Jurkat, Clone E6-1 (cell line): ENCODE measurements around the gene KDM5B.
A peak's percentile ranks its signal among the peaks of the same experiment; 100 is the strongest.
"Not testable (repeated sequence)": the region's sequence is repeated elsewhere in the genome, so short reads cannot be mapped to it uniquely, and the experiment has no call there.

ENCODE experiments used
- DNase-seq: peaks from one replicate; pipeline ENCODE4 v3.0.0-alpha.2; 2011; ENCODE audit warnings: low read depth, low spot score
- H3K4me3 ChIP-seq: 2 replicates; pipeline ENCODE4 v1.5.1; 2011; ENCODE audit warnings: mild to moderate bottlenecking, low read length, control low read depth, moderate library complexity

The KDM5B gene

DNA sequence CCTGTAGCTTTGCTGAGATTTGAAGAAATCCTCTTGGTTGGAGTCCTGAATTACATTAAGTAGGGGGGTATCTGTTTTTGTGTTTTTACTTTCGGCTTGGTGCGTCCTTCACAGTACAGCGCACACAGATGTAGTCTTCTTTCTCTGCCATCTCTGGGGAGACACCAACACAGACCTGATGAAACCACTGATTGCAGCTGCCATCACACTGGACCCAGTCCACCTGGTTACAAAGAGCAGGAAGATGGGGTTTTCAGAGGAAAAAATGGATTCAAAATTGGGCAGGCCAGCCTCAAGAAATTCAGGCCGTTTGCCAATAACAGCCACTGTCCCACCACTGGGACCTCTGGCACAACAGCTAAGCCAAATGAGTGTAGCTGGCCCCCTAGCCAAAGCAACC lies 79.3 kb downstream of the KDM5B start:
- no peak for DNase-seq
- H3K4me3 ChIP-seq: no peak overlapping the region

DNA sequence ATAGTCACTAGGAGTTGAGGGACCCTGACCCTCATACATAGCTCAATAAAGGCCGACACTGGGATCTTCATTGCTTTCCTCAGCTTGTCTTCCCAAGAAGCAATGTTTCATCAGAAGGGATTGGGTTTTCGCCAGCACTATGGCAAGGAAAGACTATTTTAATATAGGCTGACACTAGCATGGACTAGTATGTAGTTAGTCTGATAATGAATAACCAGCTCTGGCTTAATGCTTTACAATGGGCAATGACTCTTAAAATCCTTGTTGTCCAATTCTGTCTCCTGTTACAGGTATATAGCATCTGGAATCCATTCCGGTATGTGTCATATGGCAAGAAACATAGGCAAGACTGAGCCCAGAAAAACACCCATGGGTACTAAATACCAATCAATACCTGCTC lies 82.7 kb downstream of the KDM5B start:
- H3K4me3 ChIP-seq: no peak overlapping the region
- DNase-seq: no peak

DNA sequence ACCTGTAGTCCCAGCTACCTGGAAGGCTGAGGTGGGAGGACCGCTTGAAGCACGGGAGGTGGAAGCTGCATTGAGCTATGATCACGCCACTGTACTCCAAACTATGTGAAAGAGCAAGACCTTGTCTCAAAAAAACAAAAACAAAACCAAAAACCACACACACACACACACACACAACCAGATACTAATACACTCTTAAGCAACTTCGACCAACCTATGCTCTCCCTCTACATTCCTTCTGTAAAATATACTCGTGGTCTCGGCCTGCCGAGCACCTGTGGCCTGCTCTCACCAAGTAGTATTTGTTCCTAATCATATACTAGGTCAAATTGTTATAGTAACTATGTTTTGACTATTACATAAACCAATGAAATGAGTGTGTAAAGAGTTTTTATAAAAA lies 84.5 kb downstream of the KDM5B start:
- no peak for DNase-seq
- no peak overlapping the region for H3K4me3 ChIP-seq

DNA sequence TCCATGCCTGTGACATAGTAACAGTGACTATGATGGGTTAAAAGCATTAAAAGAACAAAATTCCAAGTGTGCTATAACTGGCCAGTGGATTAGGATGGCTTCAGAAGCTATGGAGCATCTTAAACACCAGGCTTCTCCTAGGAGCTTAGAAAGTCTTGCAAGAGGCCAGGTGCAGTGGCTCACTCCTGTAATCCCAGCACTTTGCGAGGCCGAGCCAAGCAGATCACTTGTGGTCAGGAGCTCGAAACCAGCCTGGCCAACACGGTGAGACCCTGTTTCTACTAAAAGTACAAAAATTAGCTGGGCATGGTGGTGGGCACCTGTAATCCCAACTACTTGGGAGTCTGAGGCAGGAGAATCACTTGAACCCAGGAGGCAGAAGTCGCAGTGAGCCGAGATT lies 85.2 kb downstream of the KDM5B start:
- H3K4me3 ChIP-seq, DNase-seq: not testable (repeated sequence)

DNA sequence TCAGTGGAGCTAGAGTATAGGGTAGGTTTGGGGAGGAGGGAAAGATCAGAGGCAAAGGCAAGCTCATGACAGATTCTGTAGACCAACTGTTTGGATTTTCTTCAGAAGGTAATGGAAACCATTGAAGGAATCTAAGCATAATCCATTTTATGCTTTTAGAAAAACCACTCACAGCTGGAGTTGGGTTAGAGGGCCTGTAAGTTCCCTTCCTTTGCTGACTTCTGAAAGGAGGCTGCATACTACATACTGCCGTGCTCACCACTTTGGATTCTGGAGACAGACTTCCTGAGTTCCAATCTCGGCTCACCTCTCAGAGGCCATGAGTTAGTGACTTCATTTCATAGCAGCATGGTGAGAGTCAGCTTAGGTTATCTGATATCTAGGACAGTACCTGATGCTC lies 91.6 kb downstream of the KDM5B start:
- H3K4me3 ChIP-seq: no peak overlapping the region
- no peak for DNase-seq

DNA sequence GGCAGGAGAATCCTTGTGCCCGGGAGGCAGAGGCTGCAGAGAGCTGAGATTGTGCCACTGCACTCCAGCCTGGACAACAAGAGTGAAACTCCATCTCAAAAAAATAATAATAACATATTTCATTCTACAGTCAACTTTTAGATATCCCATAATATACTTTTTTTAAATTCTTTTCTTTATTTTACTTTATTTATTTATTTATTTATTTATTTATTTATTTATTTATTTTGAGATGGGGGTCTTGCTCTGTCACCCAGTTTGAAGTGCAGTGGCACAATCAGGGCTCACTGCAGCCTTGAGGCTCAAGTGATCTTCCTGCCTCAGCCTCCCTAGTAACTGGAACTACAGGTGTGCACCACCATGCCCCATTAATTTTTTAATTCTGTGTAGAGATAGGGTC lies 94.0 kb downstream of the KDM5B start:
- DNase-seq, H3K4me3 ChIP-seq: not testable (repeated sequence)

DNA sequence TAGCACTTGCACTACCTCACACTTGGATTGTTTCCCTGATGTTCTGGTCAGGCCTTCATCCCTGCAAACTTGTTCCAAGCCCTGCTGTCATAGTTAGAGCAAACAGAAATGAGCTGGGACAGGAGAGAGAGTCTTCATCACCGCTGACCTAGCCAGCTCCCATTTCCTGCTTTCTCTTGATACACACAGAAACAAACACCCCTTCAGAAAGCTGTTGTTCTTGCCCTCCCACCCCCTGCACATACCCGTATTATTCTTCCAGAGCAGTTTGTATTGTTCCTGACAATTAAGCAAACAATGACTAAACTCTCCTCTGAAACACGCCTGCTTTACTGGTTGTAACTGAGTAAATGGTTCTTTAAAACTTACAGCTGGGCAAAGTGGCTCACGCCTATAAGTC lies 95.1 kb downstream of the KDM5B start:
- no peak overlapping the region for H3K4me3 ChIP-seq
- no peak for DNase-seq

DNA sequence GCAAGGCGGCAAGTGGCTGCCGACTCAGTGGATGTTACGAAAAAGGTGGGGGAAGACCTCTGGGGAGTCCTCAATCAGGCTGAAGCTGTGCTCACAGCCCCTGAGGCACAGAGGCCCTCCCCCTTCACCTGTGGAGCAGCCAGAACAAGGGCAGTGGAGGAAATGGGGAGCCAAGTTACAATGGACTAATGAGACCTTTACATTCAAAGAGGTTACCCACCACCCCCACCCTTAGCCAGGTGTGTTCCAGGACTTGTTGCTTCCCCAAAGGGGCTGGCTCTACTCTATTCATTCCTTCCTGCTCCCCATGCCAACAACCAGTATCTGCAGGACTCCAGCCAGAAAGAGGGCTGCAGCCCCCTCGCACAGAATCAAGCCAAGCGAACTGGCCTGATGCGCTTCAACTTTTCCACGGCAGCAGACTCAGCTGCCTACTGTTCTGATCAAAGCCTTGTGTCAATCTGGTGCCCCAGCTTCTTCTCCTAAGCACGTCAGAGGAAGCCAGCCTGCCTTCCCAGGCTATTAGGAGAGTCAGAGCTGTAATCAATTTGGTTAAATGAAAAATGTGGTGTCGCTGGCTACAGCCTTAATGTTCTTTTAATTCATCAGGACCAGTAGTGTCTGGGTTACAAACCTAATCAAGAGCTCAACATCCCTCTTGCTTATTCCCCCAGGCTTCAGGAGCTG lies 96.1 kb downstream of the KDM5B start:
- H3K4me3 ChIP-seq: no peak overlapping the region
- no peak for DNase-seq

DNA sequence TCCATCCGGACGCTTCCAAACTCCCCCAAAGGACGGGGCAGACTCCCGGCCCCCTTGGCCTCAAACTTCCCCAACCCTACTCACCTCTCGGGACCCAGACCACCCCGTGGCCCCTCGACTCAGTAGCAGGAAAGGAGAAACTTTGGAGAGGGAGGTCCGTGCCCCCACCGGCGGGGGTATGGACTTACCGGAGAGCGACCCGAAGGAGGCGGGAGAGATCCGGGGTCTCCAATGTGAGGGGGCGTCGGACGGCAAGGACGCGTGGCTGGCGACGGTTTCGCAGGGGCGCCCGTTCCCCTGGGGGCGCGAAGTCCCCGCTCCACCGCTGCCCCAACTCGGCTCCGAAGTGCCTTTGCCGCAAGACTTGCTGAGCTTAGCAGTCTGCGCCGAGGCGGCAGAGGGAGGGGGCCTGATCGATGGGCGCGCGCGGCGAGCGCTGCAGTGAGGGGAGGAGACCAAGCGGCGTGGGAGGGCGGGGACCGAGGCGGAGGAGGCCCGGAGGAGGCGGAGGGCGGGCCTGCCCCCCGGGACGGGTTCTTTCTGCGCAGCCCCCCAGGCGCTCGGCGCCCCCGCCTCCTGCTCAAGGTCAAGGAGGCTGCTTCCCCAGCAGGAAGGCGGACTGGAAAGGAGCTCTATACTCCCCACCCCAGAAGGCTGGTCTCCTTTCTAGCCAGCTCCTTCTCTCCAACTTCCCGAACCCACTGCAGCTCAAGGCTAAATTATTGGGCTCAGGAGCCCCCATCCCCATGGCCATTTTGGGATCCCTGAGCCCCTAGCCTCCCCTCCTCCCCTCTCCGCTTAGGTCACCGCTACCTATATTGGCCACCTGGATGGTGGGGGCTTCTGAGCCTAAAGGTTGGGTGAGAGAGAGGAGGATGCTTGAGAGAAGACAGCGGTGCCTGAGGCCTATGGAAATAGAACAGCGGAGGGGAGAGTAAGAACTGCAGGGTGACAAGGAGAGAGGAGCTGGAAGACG lies 97.9 kb downstream of the KDM5B start, which contains the start of gene SYT2:
SYT2 (minus strand) TSS at position 385 of the 976 bp plus-strand sequence. CDS start 104,682 bp downstream, outside the sequence.
- H3K4me3 ChIP-seq: no peak within 1 kb of the TSS
- DNase-seq: no peak

DNA sequence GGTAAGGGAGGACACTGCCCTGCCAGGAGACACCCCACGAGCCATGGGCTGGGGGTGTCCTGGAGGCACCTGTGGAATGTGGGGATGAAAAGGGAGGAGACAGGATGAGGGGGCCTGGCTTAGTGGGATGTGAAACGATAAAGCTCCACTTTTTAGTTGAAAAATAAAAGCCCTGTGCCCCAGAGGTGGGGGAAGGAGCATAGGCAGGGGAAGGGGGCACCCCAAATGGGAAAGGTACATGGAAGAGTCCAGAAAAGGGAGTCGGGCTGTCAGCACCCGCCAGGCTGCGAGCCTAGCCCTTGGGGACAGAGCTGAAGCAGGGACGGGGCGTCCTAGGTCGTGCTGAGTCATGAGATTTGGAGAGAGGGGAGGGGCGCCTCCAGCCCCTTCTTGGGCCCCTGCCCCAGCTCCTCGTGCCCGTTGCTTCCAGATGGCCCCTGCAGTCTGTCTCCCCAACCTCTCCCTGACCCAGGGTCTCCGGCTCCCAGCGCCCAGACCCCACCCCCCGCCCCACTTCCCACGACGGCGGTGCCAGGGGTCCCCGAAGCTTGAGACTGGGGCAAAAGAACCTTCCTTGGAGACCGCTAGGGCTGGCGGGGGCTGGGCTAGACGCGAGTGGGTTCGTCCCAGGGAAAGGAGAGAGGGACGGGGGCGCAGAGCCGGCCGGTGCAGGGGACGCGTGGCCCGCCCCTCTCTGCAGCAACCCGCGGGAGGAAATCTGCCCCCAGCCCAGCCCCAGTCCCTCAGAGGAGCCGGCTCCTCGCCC lies 98.8 kb downstream of the KDM5B start:
- no peak for DNase-seq

DNA sequence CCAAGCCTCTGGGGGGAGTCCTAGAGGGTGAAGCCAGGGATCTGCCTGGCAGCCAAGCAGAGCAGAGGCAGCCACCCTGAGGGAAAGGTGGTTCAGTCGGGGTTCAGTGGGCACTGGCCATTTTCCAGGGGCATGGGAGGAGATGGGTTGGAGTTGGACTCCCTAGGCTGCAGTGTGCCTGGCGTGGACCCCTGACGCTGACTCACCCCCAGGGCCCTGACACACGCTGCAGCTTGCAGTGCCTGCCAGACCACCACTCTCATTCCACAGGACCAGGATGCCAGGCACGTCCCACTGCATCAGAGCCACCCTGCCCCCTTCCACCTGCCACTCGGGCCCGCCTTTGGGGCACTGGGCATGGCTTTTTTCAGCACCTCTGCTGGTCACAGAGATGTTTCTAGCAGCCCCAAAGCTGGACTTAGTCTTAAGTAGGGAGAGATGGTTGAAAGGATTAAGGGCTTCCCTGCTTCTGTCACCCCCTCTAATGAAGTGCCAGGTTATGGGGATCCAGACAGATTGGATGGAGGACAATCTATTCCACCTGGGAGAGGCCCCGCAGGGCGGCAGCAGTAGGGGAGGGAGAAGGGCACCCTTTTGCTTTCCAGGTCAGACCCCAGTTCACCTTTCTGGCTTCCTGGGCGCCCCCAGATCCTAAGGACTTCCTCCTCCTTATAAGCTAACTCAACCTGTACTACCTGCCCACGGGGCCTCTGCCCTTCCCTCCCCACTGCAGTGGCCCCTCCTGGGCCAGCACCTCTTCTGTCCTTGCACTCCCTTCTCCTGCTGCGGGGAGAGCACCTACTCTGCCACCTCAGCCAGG lies 99.6 kb downstream of the KDM5B start:
- no peak for DNase-seq
- H3K4me3 ChIP-seq: no peak overlapping the region

More for the DNA sequence above, 98.8 kb downstream of the KDM5B start:
- H3K4me3 ChIP-seq: no peak overlapping the region

DNA sequence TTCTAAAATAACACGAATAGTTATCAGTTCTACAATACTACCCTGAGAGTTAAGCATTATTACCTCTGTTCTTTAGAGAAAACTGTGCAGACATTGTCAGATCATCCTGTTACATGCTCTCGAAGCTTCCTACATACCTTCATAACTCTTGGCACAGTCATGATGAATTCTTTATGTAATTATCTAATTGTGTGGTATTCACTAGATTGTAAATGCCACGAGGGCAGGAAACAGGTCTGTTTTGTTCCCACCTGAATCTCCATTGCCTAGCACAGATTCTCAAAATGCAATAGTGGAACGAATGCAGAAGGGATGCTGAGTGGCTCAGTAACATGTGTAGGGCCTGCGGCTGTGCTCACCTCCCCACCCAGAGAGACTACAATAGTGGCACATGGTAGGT lies 101.4 kb downstream of the KDM5B start:
- no peak for DNase-seq
- no peak overlapping the region for H3K4me3 ChIP-seq

DNA sequence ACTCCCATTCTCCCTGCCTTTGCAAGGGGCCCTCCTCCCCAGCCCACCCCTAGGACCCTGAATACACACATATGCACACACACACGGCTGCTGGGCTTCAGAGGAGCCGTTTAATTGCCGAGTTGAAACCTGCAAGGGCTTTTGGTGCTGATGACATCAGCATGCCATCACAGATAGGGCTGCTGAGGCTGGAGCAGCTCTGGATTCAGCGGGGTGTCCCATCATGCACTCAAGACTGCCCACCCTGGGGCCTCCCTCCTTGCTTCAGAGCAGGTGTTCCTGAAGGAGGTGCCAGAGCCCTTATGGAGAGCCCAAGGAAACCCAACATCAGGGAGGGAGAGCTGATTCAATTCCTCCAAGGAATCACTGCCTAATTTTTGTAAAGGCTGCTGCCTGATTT lies 103.6 kb downstream of the KDM5B start:
- no peak for DNase-seq
- H3K4me3 ChIP-seq: no peak overlapping the region

DNA sequence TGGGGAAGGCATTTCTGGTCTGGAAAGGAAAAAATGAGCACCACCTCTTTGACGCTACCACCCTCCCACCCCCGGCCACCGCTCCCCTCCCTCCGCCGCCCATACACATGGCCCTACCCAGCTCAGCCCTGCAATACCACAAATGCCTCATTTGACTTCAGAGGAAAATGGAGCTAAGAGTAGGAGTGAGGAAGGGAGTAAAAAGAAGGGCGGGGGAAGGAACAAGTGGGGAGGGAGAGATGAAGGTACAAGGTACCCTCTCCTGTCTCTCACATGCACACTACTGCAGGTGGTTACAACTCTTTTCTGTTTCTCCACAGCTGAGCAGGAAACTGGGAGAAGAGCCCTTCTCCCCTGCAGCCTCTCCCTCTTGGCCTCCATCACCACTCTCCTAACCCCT lies 105.0 kb downstream of the KDM5B start:
- H3K4me3 ChIP-seq: no peak overlapping the region
- DNase-seq: no peak

DNA sequence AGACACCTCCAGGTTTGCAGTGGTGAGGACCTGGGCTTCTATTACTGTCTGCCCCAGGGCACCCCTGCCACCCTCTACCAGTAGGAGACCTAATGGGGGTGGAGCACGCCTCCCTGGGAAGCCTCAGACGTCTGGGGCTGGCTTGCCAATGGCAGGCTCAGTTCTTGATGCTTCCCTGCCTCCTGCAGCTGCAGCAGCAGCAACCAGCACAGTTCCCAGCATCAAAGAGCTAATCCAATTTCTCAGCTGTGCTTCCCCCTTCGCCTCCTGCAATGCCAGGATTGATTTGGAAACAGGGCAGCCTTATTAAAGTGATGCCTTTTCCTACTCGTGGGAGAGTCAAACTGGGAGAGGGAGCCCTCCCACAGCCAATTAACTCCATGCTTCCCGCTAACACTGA lies 106.1 kb downstream of the KDM5B start:
- DNase-seq: no peak
- H3K4me3 ChIP-seq: no peak overlapping the region

DNA sequence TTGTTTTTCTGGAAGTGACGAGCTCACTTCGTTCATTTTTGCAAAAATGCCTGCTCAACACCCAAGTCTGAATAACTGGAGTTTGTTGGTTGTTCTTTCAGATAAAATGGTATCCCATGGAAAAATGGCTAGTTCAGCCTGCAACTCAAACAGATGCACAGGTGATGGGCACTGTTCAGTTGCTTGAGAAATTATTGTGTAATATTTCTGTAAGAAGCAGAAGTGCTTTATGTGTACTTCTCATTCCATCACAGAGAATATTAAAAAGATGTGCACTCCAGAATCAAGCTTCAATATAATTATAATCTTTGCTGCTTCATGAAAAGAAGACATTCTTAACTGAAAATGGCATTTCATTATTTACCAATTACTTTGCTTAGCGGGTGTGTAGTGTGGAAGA lies 107.0 kb downstream of the KDM5B start:
- no peak for DNase-seq
- H3K4me3 ChIP-seq: no peak overlapping the region

DNA sequence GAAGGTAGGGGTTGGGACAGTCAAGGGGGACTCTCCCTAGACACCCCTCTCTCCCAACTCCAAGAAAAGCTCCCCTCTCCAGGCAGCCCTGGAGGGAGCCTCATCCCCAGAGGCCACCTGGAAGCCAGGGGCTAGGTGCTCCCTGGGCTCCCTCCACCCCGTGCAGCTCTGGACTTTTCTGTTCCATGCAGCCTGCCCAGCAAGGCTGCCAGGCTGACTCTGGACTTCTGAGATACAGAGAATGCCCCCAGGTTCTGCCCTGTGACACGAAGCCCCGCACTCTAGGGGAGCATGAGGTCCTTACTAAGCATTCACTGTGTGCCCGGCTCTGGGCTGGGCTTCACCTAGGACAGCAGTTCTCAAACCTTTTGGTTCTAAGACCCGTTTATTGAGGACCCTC lies 108.2 kb downstream of the KDM5B start:
- DNase-seq: no peak
- no peak overlapping the region for H3K4me3 ChIP-seq

DNA sequence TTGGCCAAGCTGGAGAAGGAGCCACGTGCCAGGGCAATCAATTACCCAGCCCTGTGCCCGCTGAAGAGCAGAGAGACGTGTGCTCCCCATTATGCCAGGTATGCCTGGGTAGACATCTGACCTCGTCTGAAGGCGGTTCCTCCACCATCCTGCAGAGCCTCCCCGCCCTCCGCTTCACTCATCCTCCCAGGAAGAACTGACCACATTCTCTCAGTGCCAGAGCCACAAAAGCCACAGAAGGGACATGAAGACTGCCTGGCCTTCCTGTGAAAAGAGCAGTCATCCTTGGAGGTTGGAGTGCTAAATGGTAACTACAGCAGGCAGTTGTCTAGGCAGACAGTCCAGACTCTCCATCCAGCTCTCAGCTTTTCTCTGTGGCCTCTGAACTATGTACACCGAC lies 109.9 kb downstream of the KDM5B start:
- peak; percentile 12 for DNase-seq
- H3K4me3 ChIP-seq: no peak overlapping the region

DNA sequence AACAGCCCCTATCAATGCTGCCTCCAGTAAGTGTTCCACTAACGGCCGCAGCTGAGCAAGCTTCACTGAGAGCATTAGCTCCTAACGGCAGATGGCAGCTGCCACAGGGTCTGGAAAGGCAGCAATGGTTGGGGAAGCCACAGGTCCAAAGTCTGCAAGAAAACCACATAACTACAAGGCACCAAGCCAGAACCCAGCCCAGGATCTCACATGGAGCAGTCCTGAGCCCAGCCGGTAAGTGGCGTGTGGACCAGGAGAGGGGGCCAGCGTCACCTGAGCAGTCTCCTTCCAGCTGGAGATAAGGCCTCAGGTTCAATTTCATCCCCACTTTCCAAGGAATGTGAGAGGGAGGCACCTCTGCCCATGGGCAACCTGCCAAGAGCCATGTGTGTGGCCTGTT lies 111.2 kb downstream of the KDM5B start:
- DNase-seq: no peak
- H3K4me3 ChIP-seq: no peak overlapping the region
